Rectal smooth muscle tissue (tissue), 1 donor: ENCODE data around the gene FBXW5.

Experiments
- H3K27ac ChIP-seq: one replicate; pipeline ENCODE4 v1.7.0; 2013; ENCODE audit warnings: low read depth, low read length, inconsistent platforms
- H3K27me3 ChIP-seq: one replicate; pipeline ENCODE4 v1.7.0; 2013; ENCODE audit warnings: low read length; ENCODE audit not compliant: control insufficient read depth, insufficient read depth
- H3K36me3 ChIP-seq: one replicate; pipeline ENCODE4 v1.7.0; 2013; ENCODE audit warnings: low read length; ENCODE audit not compliant: control insufficient read depth, insufficient read depth
- H3K4me1 ChIP-seq: one replicate; pipeline ENCODE4 v1.7.0; 2013; ENCODE audit warnings: low read length; ENCODE audit not compliant: control insufficient read depth, insufficient read depth
- H3K4me3 ChIP-seq: one replicate; pipeline ENCODE4 v1.7.0; 2013; ENCODE audit warnings: low read length
- H3K9ac ChIP-seq: one replicate; pipeline ENCODE4 v1.7.0; 2013; ENCODE audit warnings: low read length

FBXW5 gene

GRCh38 chr9:136910197-136910900, 34.2 kb downstream of the FBXW5 start:
- no peak overlapping the region for H3K27ac ChIP-seq
- H3K9ac ChIP-seq, result no peak overlapping the region
- H3K4me1 ChIP-seq, result no peaks in the 10 kb centered on the region
- H3K27me3 ChIP-seq, result no peaks in the 10 kb centered on the region
- H3K36me3 ChIP-seq, result peaks cover 21% of the 10 kb centered on the region
- H3K4me3 ChIP-seq, result no peak overlapping the region

- no peak overlapping the region for H3K27ac ChIP-seq
- H3K36me3 ChIP-seq, result peaks cover 14% of the 10 kb centered on the region
- H3K9ac ChIP-seq, result no peak overlapping the region
- H3K27me3 ChIP-seq, result no peaks in the 10 kb centered on the region
- H3K4me3 ChIP-seq, result no peak overlapping the region
- peaks cover 4% of the 10 kb centered on the region for H3K4me1 ChIP-seq
Measured at GRCh38 chr9:136907011-136907914, 37.3 kb downstream of the FBXW5 start.

GRCh38 chr9:136906266-136906665, 38.3 kb downstream of the FBXW5 start:
- Histone ChIP-seq H3K27ac (no peak overlapping the region), H3K27me3 (no peaks in the 10 kb centered on the region), H3K36me3 (peaks cover 14% of the 10 kb centered on the region), H3K4me3 (no peak overlapping the region), H3K4me1 (peaks cover 12% of the 10 kb centered on the region), H3K9ac (no peak overlapping the region)

- H3K36me3 ChIP-seq, result peaks cover 26% of the 10 kb centered on the region
- no peaks in the 10 kb centered on the region for H3K27me3 ChIP-seq
- H3K4me1 ChIP-seq, result peaks cover 13% of the 10 kb centered on the region
- no peak overlapping the region for H3K9ac ChIP-seq
- peak overlapping the region; percentile 36 for H3K27ac ChIP-seq
- peak overlapping the region; percentile 18 for H3K4me3 ChIP-seq
Measured at GRCh38 chr9:136903041-136903554, 41.4 kb downstream of the FBXW5 start.

GRCh38 chr9:136902259-136902821, 42.2 kb downstream of the FBXW5 start:
- peaks cover 21% of the 10 kb centered on the region for H3K36me3 ChIP-seq
- no peaks in the 10 kb centered on the region for H3K27me3 ChIP-seq
- peaks cover 13% of the 10 kb centered on the region for H3K4me1 ChIP-seq
- H3K4me3 ChIP-seq, result peak overlapping the region; percentile 38
- no peak overlapping the region for H3K9ac ChIP-seq
- H3K27ac ChIP-seq, result peak overlapping the region; percentile 65

- Histone ChIP-seq H3K27me3 (no peaks in the 10 kb centered on the region), H3K27ac (peak overlapping the region; percentile 65), H3K4me3 (peak overlapping the region; percentile 38), H3K4me1 (peaks cover 13% of the 10 kb centered on the region), H3K36me3 (peaks cover 14% of the 10 kb centered on the region), H3K9ac (peak overlapping the region; percentile 8)
Measured at GRCh38 chr9:136901516-136902258, 42.9 kb downstream of the FBXW5 start.

- Histone ChIP-seq H3K9ac (peak overlapping the region; percentile 32), H3K4me1 (peaks cover 13% of the 10 kb centered on the region), H3K4me3 (no peak overlapping the region), H3K27ac (peak overlapping the region; percentile 65), H3K36me3 (peaks cover 13% of the 10 kb centered on the region), H3K27me3 (no peaks in the 10 kb centered on the region)
Measured at GRCh38 chr9:136900988-136901515, 43.5 kb downstream of the FBXW5 start.

- Histone ChIP-seq H3K4me1 (peaks cover 13% of the 10 kb centered on the region), H3K36me3 (peaks cover 13% of the 10 kb centered on the region), H3K27ac (no peak overlapping the region)
Measured at GRCh38 chr9:136900556-136900955, 44.0 kb downstream of the FBXW5 start.

GRCh38 chr9:136899196-136899595, 45.3 kb downstream of the FBXW5 start:
- H3K9ac ChIP-seq, result no peak overlapping the region
- no peak overlapping the region for H3K27ac ChIP-seq
- no peak overlapping the region for H3K4me3 ChIP-seq
- no peaks in the 10 kb centered on the region for H3K27me3 ChIP-seq
- peaks cover 13% of the 10 kb centered on the region for H3K4me1 ChIP-seq
- H3K36me3 ChIP-seq, result peaks cover 17% of the 10 kb centered on the region

More at GRCh38 chr9:136900556-136900955, 44.0 kb downstream of the FBXW5 start:
- peak overlapping the region; percentile 32 for H3K9ac ChIP-seq
- no peak overlapping the region for H3K4me3 ChIP-seq
- H3K27me3 ChIP-seq, result no peaks in the 10 kb centered on the region

- Histone ChIP-seq H3K4me3 (no peak overlapping the region), H3K36me3 (peaks cover 17% of the 10 kb centered on the region), H3K27me3 (no peaks in the 10 kb centered on the region), H3K9ac (no peak overlapping the region), H3K27ac (no peak overlapping the region), H3K4me1 (peaks cover 13% of the 10 kb centered on the region)
Measured at GRCh38 chr9:136898483-136899100, 45.9 kb downstream of the FBXW5 start.

GRCh38 chr9:136896027-136896426, 48.5 kb downstream of the FBXW5 start:
- Histone ChIP-seq H3K36me3 (peaks cover 14% of the 10 kb centered on the region), H3K4me1 (no peaks in the 10 kb centered on the region), H3K4me3 (no peak overlapping the region), H3K9ac (no peak overlapping the region), H3K27me3 (no peaks in the 10 kb centered on the region), H3K27ac (no peak overlapping the region)
